GM10248 (cell line): ENCODE data around the gene DMRT2.

Experiments used
- CTCF ChIA-PET: fragments of 300-600 bp; sonication (Branson Sonifier 250); formaldehyde crosslinking; extraction: SDS; loops from one replicate; lab custom pipeline; 2021; ENCODE audit warnings: antibody characterized with exemption; lab: Yijun Ruan, JAX
- POLR2A ChIA-PET: fragments of 350-650 bp; sonication (Branson Sonifier 250); formaldehyde crosslinking; extraction: SDS; loops from one replicate; lab custom pipeline; 2020; ENCODE audit warnings: antibody characterized with exemption; lab: Yijun Ruan, JAX
- DNase-seq: peaks from one replicate; pipeline ENCODE4 v3.0.0; 2012; ENCODE audit errors: extremely low spot score
- CTCF ChIP-seq: IDR thresholded peaks from 2 replicates; pipeline ENCODE4 v1.5.1; 2012; ENCODE audit warnings: mild to moderate bottlenecking, low read depth; ENCODE audit errors: extremely low read depth, missing control alignments, control extremely low read depth

Gene DMRT2

GRCh38 chr9:1049641-1050040 is 516 bp upstream of the DMRT2 start:
- POLR2A ChIA-PET: no interaction called here
- CTCF ChIA-PET: no interaction called here

GRCh38 chr9:1051210-1051583 is 1.0 kb downstream of the DMRT2 start:
- TF ChIP-seq CTCF: no peak
- POLR2A ChIA-PET: no interaction called here
- CTCF ChIA-PET: no interaction called here
- no peak for DNase-seq

More at GRCh38 chr9:1049641-1050040, 516 bp upstream of the DMRT2 start:
- TF ChIP-seq CTCF: no peak
- DNase-seq: no peak

GRCh38 chr9:1051584-1052275 is 1.6 kb downstream of the DMRT2 start:
- DNase-seq: no peak
- ChIA-PET POLR2A (no interaction called here), CTCF (no interaction called here)
- no peak for TF ChIP-seq CTCF

- CTCF ChIA-PET: no interaction called here
- POLR2A ChIA-PET: no interaction called here
- no peak for DNase-seq
- TF ChIP-seq CTCF: no peak
Observed at GRCh38 chr9:1052365-1053281, 2.5 kb downstream of the DMRT2 start.

GRCh38 chr9:1053282-1053621 is 3.1 kb downstream of the DMRT2 start:
- ChIA-PET POLR2A (no interaction called here), CTCF (no interaction called here)
- no peak for DNase-seq
- no peak for TF ChIP-seq CTCF

- no peak for DNase-seq
- ChIA-PET CTCF (no interaction called here), POLR2A (no interaction called here)
- TF ChIP-seq CTCF: no peak
Observed at GRCh38 chr9:1053986-1054425, 3.8 kb downstream of the DMRT2 start.
